Endothelial cell of umbilical vein (primary cell): ENCODE data around the gene ASMT. TPM values are rescaled to one million over a fixed set of nuclear protein-coding genes. Genes with fewer than 3 reads are reported as not detected.
A peak's percentile ranks its signal among the peaks of the same experiment; 100 is the strongest.
"Not testable (repeated sequence)": the region's sequence is repeated elsewhere in the genome, so short reads cannot be mapped to it uniquely, and the experiment has no call there.

ENCODE experiments used
- BruUV-seq: library from RNA; stranded (reverse); fragments of 400-500 nt; replicated peaks from 2 replicates; lab custom pipeline; 2021; lab: Mats Ljungman, UMichigan
- CTCF ChIA-PET: fragments of 300-600, 350-600 bp; sonication (Branson Sonifier 250); formaldehyde crosslinking; loops from one replicate; lab custom pipeline; 2021; ENCODE audit warnings: antibody characterized with exemption, inconsistent platforms; lab: Charles Lee
- POLR2A ChIA-PET: fragments of 300-600, 350-600 bp; sonication (Branson Sonifier 250); formaldehyde crosslinking; loops from one replicate; lab custom pipeline; 2021; ENCODE audit warnings: antibody characterized with exemption, inconsistent platforms; lab: Charles Lee
- DNase-seq: peaks from one replicate; pipeline ENCODE4 v3.0.0-alpha.2; 2011; ENCODE audit warnings: low read depth, low spot score
- FAIRE-seq: peaks from 2 replicates; lab custom pipeline; 2011; peaks lifted over from hg19 to GRCh38; lab: Jason Lieb, UNC
- H2AFZ ChIP-seq: 2 replicates; pipeline ENCODE4 v1.6.0; 2012; ENCODE audit warnings: low read depth, low read length, control low read depth, inconsistent platforms
- H3K27ac ChIP-seq: 2 replicates; pipeline ENCODE4 v1.5.1; 2011; ENCODE audit warnings: low read depth, mild to moderate bottlenecking, control low read depth, low read length, moderate library complexity; ENCODE audit not compliant: insufficient read depth
- H3K27me3 ChIP-seq, 2 experiments: 2 replicates each; pipeline versions ENCODE4 v1.6.0 to v1.6.1; 2011; ENCODE audit warnings: low read length in 2 of 2, mixed read lengths in 1 of 2; ENCODE audit not compliant: control insufficient read depth in 2 of 2, insufficient read depth in 2 of 2
- H3K36me3 ChIP-seq, 2 experiments: 2 replicates in 1 of 2; 3 replicates in 1 of 2; pipeline ENCODE4 v1.5.1; 2011; ENCODE audit warnings: low read length in 2 of 2, mild to moderate bottlenecking in 1 of 2, moderate library complexity in 1 of 2; ENCODE audit not compliant: control insufficient read depth in 2 of 2, insufficient read depth in 2 of 2; ENCODE audit errors: extremely low read depth in 1 of 2
- H3K4me1 ChIP-seq: 3 replicates; pipeline ENCODE4 v1.5.1; 2011; ENCODE audit warnings: mild to moderate bottlenecking, low read length; ENCODE audit not compliant: control insufficient read depth, insufficient read depth; ENCODE audit errors: extremely low read depth
- H3K4me2 ChIP-seq: 2 replicates; pipeline ENCODE4 v1.6.1; 2011; ENCODE audit warnings: low read length, control low read depth, mixed read lengths; ENCODE audit not compliant: insufficient read depth
- H3K4me3 ChIP-seq, 3 experiments: fragments of 200-600 bp in 1 of 3; sonication (generic), shearing (Covaris generic) in 1 of 3; replicated peaks in 1 of 3; 2 replicates each; pipeline ENCODE4 v1.5.1; 2011 to 2016; ENCODE audit warnings: control low read depth in 3 of 3, low read length in 3 of 3, mild to moderate bottlenecking in 2 of 3, inconsistent platforms in 1 of 3, low read depth in 1 of 3, moderate library complexity in 1 of 3; ENCODE audit not compliant: insufficient read depth in 1 of 3
- H3K79me2 ChIP-seq: 2 replicates; pipeline ENCODE4 v1.6.0; 2012; ENCODE audit warnings: low read length, inconsistent platforms; ENCODE audit not compliant: control insufficient read depth, insufficient read depth
- H3K9ac ChIP-seq: replicated peaks from 2 replicates; pipeline ENCODE3; 2011; ENCODE audit warnings: low read length, control low read depth; ENCODE audit not compliant: insufficient read depth; ENCODE audit errors: extremely low read depth
- H3K9me1 ChIP-seq: replicated peaks from 3 replicates; pipeline ENCODE4 v1.6.0; 2011; ENCODE audit warnings: mild to moderate bottlenecking, low read length; ENCODE audit not compliant: control insufficient read depth, insufficient read depth; ENCODE audit errors: extremely low read depth
- H3K9me3 ChIP-seq: replicated peaks from 2 replicates; pipeline ENCODE4 v1.5.1; 2012; ENCODE audit warnings: low read length, inconsistent platforms; ENCODE audit not compliant: control insufficient read depth, insufficient read depth
- H4K20me1 ChIP-seq: replicated peaks from 2 replicates; pipeline ENCODE3; 2011; ENCODE audit warnings: mild to moderate bottlenecking, low read length; ENCODE audit not compliant: control insufficient read depth, insufficient read depth; ENCODE audit errors: extremely low read depth
- EZH2 ChIP-seq: IDR thresholded peaks from 2 replicates; pipeline ENCODE4 v1.6.1; 2012; ENCODE audit warnings: borderline replicate concordance, low read depth, mild to moderate bottlenecking, moderate library complexity, low read length, inconsistent platforms; ENCODE audit not compliant: severe bottlenecking
- MYC ChIP-seq: IDR thresholded peaks from one replicate; pipeline ENCODE4 v1.6.1; 2011; ENCODE audit warnings: mild to moderate bottlenecking, low read depth, low read length
- POLR2AphosphoS5 ChIP-seq: IDR thresholded peaks from 2 replicates; pipeline ENCODE4 v1.6.1; 2012; ENCODE audit warnings: low read depth, mild to moderate bottlenecking, control low read depth, low read length, moderate library complexity; ENCODE audit not compliant: insufficient read depth
- dilution Hi-C: fragments of 300-500 bp; cut with MboI; formaldehyde crosslinking; loops from one replicate; pipeline ENCODE4 v1.15.0; 2019; ENCODE audit warnings: low sequenced_read_pairs; ENCODE audit not compliant: extremely low pct_ligation_motif_present
- intact Hi-C: fragments of 100-400 bp; cut with micrococcal nuclease; formaldehyde crosslinking; loops from one replicate; pipeline ENCODE4 v1.10.0; 2022
- polyA plus RNA-seq, 4 experiments: library from polyadenylated mRNA; depleted of rRNA in 3 of 4; stranded (reverse) in 3 of 4; unstranded in 1 of 4; fragments of >200 nt; gene quantifications; 2 replicates each; pipeline versions ENCODE4 v1.2.1 to v1.2.3, GENCODE V29; 2011 to 2012; ENCODE audit warnings: missing spikeins in 1 of 4
- total RNA-seq: library from RNA; stranded (reverse); gene quantifications from 2 replicates; pipeline ENCODE4 v1.2.3, GENCODE V29; 2021

Gene ASMT
- total and polyA plus RNA-seq, 2 donors (not counting 3 experiments of a cell fraction or from before 2014, with no cell fraction given) = not detected

DNA sequence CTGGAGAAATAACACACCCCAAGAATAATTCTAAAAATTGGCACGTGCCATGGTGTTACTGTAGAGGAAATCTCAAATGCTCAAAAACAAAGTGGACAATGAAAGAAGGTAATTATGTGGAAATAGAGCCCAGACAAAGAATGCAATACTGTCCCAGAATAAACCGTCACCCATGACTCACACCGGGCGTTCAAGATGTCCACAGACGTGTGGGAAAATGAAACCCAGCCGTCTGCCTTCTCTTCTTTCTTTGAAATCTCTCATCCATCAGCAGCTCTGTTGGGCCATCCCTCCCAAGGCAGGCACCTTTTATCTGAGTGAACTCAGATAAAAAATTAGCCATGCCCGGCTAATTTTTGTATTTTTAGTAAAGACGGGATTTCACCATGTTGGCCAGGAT lies 70.0 kb downstream of the ASMT start:
- H3K4me2 ChIP-seq, POLR2A ChIA-PET, FAIRE-seq: not testable (repeated sequence)

DNA sequence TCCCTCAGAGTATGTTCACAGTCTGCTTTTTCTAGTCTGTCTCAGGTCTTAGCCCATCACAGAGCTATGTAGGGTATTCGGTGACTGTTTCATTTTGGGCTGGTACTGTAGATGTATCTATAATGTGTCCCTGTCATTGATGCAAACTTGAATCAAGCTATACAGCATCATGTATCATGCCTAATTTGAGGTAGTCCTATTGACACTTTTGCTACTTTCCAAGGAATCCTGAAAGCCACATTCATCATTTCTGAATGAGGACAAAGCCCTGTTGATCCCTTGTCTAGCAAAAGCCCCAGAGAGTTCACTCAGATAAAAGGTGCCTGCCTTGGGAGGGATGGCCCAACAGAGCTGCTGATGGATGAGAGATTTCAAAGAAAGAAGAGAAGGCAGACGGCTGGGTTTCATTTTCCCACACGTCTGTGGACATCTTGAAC lies 70.6 kb downstream of the ASMT start:
- peak; percentile 28 for FAIRE-seq
- CTCF ChIA-PET = not testable (repeated sequence)

More for the DNA sequence above, 70.0 kb downstream of the ASMT start:
- H3K9me3 ChIP-seq, BruUV-seq, H3K36me3 ChIP-seq, H2AFZ ChIP-seq, H3K9me1 ChIP-seq, H3K4me3 ChIP-seq, CTCF ChIA-PET, dilution Hi-C loops, H3K27me3 ChIP-seq, H3K4me1 ChIP-seq, H3K27ac ChIP-seq, H3K9ac ChIP-seq, H4K20me1 ChIP-seq, DNase-seq, H3K79me2 ChIP-seq, intact Hi-C loops: not testable (repeated sequence)

DNA sequence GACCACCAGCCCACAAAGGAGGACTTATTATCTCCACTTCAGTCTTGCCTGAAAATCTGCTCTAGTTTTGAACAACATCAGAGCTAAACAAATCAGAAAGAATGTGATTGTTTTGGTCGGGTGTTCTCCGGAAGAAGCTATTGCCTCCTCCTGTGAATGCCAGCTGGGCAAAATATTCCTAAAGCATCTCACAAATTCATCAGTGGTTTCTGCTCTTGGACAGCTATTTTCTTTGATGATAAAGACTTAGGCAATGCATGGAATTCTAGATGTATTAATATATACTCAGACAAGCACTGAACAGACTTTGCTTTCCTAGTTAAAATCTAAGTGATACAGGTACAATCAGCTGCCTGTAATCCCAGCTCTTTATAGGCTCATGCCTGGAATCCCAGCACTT lies 71.8 kb downstream of the ASMT start:
- H4K20me1 ChIP-seq = no peaks in the 10 kb centered on the region
- H3K9me1 ChIP-seq = no peaks in the 10 kb centered on the region
- no peak overlapping the region for H3K4me2 ChIP-seq
- no peaks in the 10 kb centered on the region for H3K27me3 ChIP-seq
- H3K36me3 ChIP-seq = no peaks in the 10 kb centered on the region
- H3K27ac ChIP-seq = no peak overlapping the region
- H3K9me3 ChIP-seq = no peaks in the 10 kb centered on the region
- no peaks in the 10 kb centered on the region for H3K79me2 ChIP-seq
- ChIA-PET POLR2A (no interaction called here), CTCF (no interaction called here)
- no peak for TF ChIP-seq MYC
- TF ChIP-seq EZH2 = no peak
- no peak for TF ChIP-seq POLR2AphosphoS5
- BruUV-seq = no TSS peak
- no peaks in the 10 kb centered on the region for H3K4me1 ChIP-seq
- no peak for DNase-seq
- no peak overlapping the region for H3K4me3 ChIP-seq
- intact Hi-C loops (no loop called here), dilution Hi-C loops (no loop called here)
- no peak overlapping the region for H2AFZ ChIP-seq
- FAIRE-seq = no peak
- H3K9ac ChIP-seq = no peak overlapping the region

More for the DNA sequence above, 70.6 kb downstream of the ASMT start:
- H3K4me3 ChIP-seq, H3K4me1 ChIP-seq, H3K9ac ChIP-seq, H3K9me3 ChIP-seq, H3K4me2 ChIP-seq, H3K36me3 ChIP-seq, H3K27me3 ChIP-seq, POLR2A ChIA-PET, H3K79me2 ChIP-seq, H3K9me1 ChIP-seq, intact Hi-C loops, dilution Hi-C loops, H3K27ac ChIP-seq, H2AFZ ChIP-seq, BruUV-seq, DNase-seq, H4K20me1 ChIP-seq: not testable (repeated sequence)
